HG02610 (cell line): ENCODE data around the gene FBXO47.

Source experiments
- ATAC-seq: cut with Tn5 transposase; IDR thresholded peaks from one replicate; pipeline ENCODE4 v1.9.1; 2021; ENCODE audit warnings: mild to moderate bottlenecking, moderate library complexity; ENCODE audit not compliant: unreplicated experiment

The FBXO47 gene

DNA sequence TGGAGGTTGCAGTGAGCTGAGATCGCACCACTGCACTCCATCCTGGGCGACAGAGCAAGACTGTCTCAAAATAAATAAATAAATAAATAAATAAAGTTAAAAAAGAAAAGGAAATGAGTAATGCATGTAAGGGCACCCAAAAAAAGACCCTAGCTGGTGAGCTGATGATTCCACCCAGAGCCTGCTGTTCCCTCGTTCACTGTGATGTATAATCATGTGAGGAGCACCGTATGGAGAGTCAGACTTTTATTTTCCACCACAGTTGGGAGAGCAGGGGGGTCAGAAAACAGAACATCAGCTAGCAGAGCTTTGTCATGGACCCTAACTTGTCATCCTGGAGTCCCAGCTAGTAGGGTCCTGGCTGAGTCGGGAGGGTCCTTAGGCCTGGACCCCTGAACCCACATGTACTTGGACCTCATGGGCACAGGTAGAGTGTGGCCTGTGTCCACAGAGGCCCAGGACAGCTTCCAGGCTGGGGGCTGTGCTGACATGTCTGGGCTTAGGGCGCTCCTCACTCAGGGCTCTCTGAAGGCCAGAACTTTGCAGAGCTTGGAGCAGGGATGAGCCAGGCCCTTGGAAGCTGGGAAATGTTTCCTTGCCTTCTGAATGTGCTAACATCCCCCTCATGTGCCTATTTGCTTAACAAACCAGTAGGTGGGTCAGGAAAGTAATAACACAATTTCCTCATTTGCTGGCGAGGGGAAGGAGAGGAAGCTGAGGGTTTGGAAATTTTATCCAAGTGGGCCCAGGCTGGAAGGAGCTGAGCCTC lies 60.6 kb downstream of the FBXO47 start:
- ATAC-seq, result no peak

DNA sequence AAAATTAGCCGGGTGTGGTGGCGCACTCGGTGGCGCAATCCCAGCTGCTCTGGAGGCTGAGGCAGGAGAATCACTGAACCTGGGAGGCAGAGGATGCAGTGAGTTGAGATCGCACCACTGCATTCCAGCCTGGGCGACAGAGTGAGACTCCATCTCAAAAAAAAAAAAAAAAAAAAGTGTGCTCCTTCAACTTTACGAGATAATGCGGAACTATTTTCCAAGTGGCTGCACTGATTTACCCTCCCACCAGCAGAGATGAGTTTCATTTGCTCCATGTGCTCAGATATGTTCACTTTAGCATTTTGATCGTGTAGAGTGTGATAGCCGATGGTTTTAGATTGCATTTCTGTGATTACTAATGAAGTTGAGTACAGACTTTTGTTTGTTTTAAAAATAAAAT lies 61.8 kb downstream of the FBXO47 start:
- ATAC-seq, result no peak

DNA sequence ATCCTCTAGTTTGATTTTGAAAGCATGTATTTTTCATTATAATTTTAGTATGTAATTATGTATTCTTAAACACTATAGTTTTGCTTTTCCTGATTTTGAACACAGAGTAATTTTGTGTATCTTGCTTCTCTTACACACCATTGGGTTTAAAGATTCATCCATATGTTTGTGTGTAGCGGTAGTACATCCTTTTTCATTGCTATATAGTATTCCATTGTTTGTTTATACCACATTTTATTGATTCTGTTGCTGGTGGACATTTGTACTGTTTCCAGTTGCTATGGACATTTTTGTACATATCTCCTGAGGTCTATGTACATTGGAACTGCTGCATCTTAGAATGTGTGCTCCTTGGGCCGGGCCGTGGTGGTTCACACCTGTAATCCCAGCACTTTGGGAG lies 62.3 kb downstream of the FBXO47 start:
- no peak for ATAC-seq

DNA sequence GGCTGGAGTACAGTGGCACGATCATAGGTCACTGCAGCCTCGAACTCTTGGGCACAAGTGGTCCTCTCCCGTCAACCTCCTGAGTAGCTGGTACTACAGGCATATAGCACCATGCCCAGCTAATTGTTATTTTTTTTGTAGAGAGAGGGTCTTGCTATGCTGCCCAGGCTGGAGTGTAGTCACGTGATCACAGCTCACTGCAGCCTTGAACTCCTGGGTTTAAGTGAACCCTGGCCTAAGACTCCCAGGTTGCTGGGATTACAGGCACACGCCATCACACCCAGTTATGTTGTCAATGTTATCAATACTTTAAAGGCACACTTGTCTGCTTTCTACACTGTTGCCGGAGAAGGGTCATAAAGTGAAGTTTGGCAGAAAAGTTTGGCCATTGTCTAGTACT lies 63.8 kb downstream of the FBXO47 start:
- no peak for ATAC-seq

DNA sequence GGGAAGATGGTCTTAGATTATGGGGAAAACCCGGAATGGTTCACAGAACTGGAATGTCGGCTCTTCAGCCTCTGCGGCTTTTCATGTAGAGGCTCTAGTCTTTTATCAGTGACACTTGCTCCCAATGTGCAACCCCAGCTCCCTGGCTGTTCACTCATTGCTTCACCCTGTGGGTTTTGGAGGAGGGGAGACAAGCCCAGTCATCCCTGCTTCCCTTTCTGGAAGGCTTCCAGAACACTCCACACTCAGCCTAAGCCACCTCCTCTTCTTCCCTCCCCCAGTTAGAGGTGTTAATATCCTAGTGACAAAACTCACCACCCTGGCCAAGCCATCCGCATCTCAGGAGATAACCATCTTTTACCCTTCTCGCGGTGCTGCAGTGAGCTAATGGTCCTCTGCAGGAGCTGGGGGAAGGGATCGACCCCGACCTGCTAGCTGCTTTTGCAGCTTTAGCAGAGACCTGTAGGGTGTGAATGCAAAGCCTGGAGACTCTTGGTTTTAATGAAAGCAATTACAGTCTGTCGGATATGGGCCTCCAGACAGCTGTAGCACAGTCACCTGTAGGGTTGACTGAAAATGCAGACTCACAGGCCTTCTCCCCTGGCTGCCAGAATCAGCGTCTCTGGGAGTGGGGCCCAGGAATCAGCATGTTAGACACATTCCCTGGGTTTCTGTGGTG lies 66.1 kb downstream of the FBXO47 start:
- no peak for ATAC-seq

DNA sequence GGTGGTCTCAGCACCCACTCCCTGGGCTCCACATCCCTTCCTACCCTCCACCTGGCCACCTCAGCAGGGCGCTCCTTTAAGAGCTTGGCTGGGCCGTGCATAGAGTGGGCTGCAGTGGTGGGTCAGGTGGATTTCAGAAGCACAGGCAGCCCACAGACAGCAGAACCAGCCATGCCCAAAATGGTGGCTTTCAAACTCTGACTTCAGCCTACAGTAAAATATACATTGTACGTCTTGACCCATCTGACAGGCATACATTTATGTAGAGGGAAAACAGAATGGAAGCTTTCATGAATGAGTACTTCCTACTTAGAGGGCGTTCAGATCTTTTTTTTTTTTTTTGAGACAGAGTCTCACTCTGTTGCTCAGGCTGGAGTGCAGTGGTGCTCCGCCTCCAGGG lies 67.8 kb downstream of the FBXO47 start:
- ATAC-seq, result no peak

DNA sequence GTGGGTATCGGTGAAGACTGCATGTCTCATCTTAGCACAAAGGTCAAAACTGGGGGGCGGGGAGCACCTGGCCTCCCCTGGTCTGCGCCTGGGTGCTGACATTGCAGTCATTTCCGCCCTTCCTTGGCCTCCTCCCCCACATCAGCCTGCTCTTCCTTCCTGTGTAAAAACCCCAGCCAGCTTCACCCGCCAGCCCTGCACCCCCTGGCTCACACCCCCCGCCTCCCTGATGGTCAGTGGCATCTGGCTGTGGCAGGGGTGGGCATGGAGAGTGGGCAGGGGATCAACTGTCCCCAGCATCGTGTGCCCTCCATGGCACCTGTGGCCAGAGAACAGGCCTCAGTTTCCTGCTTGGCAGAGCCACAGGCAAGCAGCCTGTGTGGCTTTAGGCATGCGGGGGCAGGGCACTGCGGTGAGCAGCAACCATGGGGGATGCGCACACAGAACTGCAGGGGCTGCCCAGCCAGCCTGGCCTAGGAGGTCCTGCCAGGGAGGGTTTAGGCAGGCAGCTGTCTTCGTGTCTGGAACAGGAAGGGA lies 68.3 kb downstream of the FBXO47 start:
- peak; percentile 69 for ATAC-seq

DNA sequence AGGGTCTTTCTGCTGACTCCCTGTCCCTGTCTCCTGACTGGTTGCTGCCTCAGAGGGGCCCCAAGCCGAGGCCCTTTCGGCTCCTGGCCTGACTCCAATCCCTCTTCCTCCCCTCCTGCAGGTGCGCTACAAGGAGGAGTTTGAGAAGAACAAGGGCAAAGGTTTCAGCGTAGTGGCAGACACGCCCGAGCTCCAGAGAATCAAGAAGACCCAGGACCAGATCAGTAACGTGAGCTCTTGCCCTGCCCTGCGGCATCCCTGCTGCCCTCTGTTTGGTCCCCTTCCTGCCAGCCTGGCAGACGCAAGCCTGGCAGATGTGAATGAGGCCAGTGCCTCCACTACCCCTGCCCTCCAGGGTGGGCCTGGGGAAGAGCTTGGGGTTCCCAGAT lies 68.9 kb downstream of the FBXO47 start:
- ATAC-seq, result peak; percentile 17

DNA sequence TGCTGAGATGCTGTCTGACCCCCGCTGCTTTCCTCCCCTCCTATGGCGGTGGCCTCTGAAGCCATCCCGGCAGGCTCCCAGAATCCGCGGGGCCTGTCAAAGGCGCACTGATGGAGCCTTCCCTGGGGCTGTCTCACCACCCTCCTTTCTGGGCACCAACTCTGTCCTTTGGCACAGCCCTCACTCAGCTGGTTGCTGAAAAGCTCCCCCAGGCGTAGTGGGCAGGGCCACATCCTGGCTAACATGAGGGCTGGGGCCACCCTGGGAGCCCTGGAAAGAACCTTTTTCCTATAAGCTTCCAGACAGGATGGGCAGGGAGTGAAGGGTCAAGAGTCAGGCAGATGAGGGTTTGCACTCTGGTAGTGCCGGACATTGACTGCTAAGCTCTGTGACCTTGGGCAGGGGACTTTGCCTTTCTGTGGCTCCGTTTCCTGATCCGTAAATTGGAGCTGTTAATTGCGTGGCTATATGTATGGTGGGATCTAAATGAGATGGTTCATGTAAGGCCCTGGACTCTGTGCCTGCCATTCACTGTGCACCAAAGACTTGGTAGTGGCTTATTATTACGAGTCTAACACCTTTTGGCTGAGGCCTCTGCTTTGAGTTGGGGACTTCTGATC lies 69.4 kb downstream of the FBXO47 start:
- ATAC-seq, result no peak

DNA sequence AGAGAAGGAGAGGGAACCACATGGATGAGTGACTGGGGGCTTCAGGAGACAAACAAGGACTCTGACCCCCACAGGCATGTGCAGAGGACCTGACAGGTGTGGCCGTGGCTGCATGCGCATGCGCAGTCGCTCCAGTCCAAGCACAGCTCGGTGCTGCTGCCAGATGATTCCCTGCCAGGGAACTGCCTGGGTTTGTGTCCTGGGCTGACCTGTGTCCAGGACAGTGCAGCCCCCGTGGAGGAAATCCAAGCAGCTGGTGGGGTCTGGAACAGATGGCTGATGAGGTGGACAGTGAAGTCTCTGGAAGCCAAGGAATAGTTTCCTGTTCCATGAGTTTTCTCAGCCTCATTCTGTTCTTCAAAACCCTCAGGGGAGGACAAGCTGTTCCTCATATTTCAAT lies 70.0 kb downstream of the FBXO47 start:
- ATAC-seq, result no peak

DNA sequence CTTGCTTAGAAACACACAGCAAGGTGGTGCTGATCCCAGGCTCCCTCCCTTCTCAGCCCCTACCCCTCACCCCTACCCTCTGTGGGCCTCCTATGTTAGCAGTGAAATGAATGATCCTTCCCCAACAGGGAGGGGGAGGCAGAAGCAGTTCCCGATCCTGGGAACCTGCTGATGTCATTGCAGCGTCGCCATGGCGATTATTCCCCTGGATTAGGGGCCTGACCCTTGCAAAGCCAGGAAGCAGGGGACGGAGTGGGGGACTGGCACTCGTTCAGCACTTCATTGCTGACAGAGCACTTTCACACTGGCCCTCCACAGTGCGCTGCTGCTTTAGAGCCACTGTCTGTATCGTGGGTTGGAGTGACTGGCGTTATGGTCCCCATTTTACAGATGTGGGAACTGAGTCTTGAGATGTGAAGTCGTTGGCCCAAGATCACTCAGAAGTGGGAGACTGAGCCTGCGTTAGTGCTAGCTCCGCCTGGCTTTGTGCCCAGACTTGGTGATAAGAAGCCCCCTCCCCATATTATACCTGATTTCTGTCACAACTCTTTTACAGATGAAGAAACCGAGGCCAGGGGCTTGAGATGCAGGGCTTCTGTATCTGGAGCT lies 70.8 kb downstream of the FBXO47 start:
- no peak for ATAC-seq

DNA sequence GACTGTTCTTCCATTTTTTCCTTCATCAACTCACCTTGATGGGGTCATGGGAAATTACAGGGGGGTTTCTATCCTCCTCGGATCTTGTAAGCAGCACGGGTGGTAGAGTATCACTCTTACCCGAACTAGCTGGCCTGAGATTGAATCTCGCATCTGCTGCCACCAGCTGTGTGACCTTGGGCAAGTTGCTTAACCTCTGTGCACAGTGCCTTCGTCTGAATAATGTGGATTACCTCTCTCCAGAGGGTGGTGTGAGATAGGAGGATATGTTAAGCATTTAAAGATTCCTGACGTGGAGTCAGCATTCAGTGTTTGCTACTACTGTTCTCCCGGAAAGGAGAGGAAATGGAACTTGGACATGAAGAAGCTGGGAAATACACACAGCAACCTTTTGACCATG lies 72.9 kb downstream of the FBXO47 start:
- ATAC-seq, result no peak

DNA sequence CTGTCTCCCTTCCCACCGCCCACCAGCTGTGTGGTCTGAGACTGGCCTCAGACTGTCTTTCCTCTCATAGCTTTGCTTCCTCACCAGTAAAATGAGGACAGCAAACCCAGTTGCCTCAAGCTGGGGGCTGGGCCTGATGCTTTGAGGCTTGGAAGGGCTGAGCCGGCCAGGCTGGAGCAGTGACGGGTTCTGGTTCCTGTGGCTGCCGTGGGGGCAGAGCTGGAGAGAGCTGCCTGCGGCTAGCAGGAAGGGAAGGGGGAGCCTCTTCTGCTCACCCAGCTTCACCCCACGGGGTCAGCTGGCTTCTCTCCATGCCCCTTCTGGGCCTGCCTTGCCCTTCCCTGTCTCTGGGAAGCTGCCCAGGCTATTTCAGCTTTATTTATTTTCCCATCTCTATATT lies 73.6 kb downstream of the FBXO47 start:
- ATAC-seq, result no peak

DNA sequence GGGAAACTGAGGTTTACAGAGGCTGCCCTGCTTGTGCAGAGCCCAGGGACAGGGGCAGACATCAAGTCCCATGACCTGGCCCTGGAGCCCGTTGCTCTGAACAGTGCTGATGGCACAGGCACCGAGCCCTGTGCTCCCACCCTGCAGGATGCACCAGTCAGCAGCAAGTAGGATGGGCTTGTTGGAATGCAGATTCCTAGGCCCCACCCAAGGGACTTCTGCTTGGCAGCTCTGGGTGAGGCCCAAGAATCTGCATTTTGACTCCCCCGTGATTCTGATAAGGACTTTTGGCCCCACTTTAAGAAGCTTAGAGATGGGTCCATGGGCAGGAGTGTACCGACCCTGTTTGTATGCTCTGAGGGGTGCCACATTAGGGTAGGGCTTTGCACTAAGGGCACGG lies 74.1 kb downstream of the FBXO47 start:
- ATAC-seq, result no peak

DNA sequence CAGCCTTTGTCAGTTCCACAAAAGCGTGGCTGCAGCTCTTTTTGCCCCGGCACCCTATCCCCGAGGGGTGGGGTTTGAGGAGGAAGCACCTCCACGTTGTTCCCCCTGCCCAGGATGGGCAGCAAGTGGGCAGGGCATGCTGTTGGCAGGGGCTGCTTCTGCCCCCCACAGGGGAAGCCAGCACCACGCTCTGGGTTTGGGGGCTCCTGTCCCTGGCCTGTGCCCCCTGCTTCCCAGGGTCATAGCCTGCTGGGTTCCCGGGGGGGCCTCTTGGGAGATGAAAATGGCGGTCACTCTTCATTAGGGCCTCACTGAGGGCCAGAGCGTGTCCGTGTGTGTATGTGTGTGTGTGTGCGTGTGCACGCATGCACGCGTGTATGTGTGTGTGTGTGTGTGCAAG lies 74.6 kb downstream of the FBXO47 start:
- no peak for ATAC-seq

DNA sequence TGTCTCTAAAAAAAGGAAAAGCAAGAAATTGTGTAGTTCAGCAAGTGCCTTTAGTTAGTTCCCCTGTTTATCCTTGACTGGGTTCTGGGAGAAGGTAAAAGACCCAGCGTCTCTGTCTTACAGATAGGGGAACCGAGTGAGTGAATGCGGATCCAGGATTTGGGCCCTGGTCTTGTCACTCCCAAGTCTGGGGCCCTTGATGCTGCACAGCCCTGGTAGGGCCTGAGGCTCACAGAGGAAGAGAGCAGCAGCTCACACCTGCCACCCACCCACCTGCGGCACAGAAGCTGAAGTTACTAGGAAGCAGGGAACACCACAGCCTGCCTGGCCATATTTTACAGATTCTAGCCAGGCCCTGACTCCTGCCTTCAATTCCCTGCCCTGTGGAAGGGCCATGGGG lies 75.1 kb downstream of the FBXO47 start:
- ATAC-seq, result no peak

DNA sequence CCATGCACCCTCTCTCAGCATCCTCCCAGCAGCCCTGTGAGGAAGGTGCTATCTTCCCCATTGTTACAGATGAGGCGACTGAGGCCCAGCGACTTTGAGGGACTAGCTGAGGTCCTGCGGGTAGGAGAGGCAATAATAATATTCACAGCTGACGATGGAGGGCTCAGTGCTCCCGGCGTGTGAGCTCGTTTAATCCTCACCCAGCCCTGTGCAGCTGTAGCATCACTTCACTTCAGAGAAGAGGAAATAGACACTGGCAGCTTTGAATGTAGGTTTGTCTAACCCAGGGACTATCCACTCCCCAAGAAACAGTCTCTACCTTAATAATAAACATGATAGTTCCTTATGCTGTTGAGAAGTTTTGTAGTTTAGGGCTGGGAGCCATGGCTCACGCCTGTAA lies 75.8 kb downstream of the FBXO47 start:
- no peak for ATAC-seq

DNA sequence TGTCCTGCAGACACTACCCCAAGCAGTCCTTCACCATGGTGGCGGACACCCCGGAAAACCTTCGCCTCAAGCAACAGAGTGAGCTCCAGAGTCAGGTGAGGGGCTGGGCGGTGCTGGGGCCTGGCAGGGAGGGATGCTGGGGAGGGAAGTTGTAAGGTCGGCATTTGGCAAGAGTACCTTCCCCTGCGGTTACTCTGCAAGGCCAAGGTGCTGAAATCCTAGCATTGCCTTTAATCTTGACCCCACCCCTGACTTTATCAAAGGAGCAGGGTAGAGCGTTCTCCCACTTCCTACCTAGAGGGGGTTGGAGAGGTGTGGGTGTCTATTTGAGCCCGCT lies 76.8 kb downstream of the FBXO47 start:
- no peak for ATAC-seq

DNA sequence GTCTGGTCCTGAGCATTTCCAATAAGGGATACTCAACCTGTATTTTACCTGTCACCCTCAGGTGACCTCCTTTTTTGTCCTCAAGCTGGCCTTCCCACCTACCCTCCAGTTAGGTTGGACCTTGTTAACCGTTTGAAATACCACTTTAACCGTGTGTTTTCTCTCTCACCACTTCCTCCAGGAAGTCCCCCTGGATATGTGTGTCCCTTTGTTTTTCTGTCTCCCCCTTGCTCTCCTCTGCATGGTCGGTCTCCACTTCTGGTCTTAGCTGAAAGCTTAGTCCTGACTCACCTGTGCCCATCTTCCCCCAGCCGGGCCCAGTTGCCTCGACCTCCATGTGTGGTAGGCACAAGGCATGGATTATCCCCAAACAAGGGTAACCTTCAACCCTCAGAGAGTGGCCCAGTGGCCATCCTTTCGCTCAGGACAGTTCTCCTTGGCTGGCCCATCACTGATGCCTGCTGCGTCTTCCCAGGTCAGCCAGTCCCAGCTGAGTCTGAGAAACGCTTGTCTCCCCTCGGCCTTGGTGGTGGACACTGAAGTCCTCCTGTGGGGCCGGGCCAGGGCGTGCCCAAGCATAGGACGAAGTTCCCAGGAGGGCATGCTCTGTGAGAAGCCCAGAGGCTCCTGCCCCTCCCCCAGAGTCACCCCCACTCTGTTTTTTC lies 77.3 kb downstream of the FBXO47 start:
- no peak for ATAC-seq

DNA sequence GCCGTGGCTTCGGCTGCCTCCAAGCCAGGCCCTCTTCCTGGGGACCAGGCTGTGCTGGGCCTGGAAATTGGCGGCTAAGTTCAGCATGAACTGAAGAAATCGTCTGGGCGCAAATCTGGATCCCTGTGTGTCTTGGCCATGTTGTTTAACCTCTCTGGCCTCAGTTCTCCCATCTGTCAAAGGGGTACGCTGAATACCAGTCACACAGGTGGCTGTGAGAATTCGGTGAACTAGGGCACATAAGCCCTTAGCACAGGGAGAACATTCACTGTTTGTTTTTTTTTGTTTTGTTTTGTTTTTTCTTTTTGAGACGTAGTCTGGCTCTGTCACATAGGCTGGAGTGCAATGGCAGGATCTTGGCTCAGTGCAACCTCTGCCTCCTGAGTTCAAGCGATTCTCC lies 78.4 kb downstream of the FBXO47 start:
- ATAC-seq, result no peak

DNA sequence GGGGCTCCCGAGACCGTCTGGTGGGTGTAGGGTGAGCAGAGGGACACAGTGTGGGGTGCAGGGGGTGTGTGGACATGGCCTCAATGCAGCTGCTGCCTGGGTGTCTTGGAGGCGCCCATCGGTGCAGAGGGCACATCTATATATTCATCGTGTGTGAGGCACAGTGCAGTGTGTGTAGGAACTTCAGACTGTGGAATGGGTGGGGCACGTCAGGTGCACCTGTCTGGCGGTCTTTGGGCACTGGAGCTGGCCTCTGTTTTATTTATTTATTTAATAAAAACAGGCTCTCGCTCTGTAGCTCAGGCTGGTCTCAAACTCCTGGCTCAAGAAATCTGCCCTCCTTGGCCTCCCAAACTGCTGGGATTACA lies 80.6 kb downstream of the FBXO47 start:
- no peak for ATAC-seq
